Activated CD4-positive, CD25-positive, alpha-beta regulatory T cell treated with anti-CD3 and anti-CD28 coated beads, Interleukin-2, amount 50 U/mL, for 72 hours (primary cell): ENCODE measurements around the gene CYP2A6.

Source experiments
- DNase-seq: peaks from one replicate; pipeline ENCODE4 v3.0.0; 2021

CYP2A6 gene

GRCh38 chr19:40800997-40801377, 49.3 kb downstream of the CYP2A6 start:
- no peak for DNase-seq

DNA sequence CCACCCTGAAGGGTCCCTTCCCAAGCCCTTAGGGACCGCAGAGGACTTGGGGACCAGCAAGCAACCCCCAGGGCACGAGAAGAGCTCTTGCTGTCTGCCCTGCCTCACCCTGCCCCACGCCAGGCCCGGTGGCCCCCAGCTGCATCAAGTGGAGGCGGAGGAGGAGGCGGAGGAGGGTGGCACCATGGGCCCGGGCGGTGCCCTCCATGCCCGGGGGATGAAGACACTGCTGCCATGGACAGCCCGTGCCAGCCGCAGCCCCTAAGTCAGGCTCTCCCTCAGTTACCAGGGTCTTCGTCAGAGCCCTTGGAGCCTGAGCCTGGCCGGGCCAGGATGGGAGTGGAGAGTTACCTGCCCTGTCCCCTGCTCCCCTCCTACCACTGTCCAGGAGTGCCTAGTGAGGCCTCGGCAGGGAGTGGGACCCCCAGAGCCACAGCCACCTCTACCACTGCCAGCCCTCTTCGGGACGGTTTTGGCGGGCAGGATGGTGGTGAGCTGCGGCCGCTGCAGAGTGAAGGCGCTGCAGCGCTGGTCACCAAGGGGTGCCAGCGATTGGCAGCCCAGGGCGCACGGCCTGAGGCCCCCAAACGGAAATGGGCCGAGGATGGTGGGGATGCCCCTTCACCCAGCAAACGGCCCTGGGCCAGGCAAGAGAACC, 49.8 kb downstream of the CYP2A6 start:
- DNase-seq, result no peak

GRCh38 chr19:40799558-40800338, 50.5 kb downstream of the CYP2A6 start:
- no peak for DNase-seq

GRCh38 chr19:40798683-40799557, 51.3 kb downstream of the CYP2A6 start, which contains the start of gene EGLN2:
Gene EGLN2, plus strand, starts transcription at chr19:40799191. Its CDS starts 1,382 bp downstream, at chr19:40800573.
- peak; percentile 100 for DNase-seq

GRCh38 chr19:40797963-40798682, 52.1 kb downstream of the CYP2A6 start:
- DNase-seq, result peak; percentile 72

DNA sequence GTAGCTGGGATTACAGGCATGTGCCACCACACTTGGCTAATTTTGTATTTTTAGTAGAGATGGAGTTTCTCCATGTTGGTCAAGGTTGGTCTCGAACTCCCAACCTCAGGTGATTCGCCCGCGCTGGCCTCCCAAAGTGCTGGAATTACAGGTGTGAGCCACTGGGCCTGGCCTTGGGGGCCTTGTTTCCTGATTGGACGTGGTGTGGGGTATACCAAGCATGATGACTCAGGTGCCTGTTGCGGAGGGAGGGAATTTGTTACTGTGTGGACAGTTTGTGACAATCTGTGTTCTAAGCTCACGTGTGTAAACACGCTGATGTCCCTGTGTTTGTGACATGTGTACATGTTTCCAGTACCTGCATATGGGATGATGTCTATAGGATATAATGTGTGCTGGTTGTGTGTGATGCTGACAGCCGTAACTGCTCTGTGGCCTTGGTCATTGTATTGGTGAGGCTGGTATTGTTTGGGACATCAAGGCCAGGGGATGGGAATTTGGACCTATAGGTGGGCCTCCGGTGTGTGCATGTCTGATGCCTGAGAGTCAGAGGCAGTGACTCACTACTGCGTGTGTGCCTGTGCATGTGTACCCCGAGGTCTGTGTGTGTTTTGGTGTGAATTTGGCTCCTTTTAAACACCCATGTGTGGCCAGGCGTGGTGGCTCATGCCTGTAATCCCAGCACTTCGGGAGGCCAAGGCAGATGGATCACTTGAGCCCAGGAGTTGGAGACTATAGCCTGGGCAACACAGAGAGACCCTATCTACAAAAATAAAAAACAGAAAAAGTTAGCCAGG, 52.9 kb downstream of the CYP2A6 start:
- DNase-seq, result no peak
